PC-3 (cell line): ENCODE measurements around the gene RCOR1. TPM values are rescaled to one million over a fixed set of nuclear protein-coding genes. Genes with fewer than 3 reads are reported as not detected.

Experiments used
- ATAC-seq: fragments of 200-7000 bp; cut with Tn5 transposase; 2 replicates; pipeline ENCODE4 v1.9.1; 2020; ENCODE audit warnings: mild to moderate bottlenecking, moderate library complexity
- BruUV-seq: library from RNA; stranded (reverse); fragments of 400-500 nt; replicated peaks from 2 replicates; lab custom pipeline; 2021; lab: Mats Ljungman, UMichigan
- CTCF ChIA-PET: fragments of 300-600 bp; sonication (Branson Sonifier 250); formaldehyde crosslinking; loops from one replicate; lab custom pipeline; 2022; ENCODE audit warnings: antibody characterized with exemption; lab: Charles Lee
- POLR2A ChIA-PET: fragments of 300-600 bp; sonication (Branson Sonifier 250); formaldehyde crosslinking; loops from one replicate; lab custom pipeline; 2022; ENCODE audit warnings: antibody characterized with exemption; ENCODE audit not compliant: unreplicated experiment; lab: Charles Lee
- DNase-seq: peaks from one replicate; pipeline ENCODE4 v3.0.0-alpha.2; 2015
- H2AFZ ChIP-seq: fragments of 300-600 bp; sonication (generic); 2 replicates; pipeline ENCODE4 v1.6.0; 2016; ENCODE audit warnings: antibody characterized with exemption, low read length
- H3F3A ChIP-seq: fragments of 300-600 bp; sonication (generic); one replicate; pipeline ENCODE4 v1.6.0; 2017; ENCODE audit warnings: antibody characterized with exemption, low read length, control low read depth, mild to moderate bottlenecking; ENCODE audit not compliant: unreplicated experiment
- H3K27ac ChIP-seq: fragments of 300-600 bp; sonication (generic); 2 replicates; pipeline ENCODE4 v1.5.1; 2016; ENCODE audit warnings: mild to moderate bottlenecking, low read length
- H3K27me3 ChIP-seq: fragments of 300-600 bp; sonication (generic); 2 replicates; pipeline ENCODE4 v1.6.1; 2016; ENCODE audit warnings: low read length, mixed read lengths
- H3K36me3 ChIP-seq: fragments of 300-600 bp; sonication (generic); 2 replicates; pipeline ENCODE4 v1.6.1; 2016; ENCODE audit warnings: low read depth, mixed run types, low read length, mixed read lengths
- H3K4me1 ChIP-seq: fragments of 300-600 bp; sonication (generic); 2 replicates; pipeline ENCODE4 v1.5.1; 2016; ENCODE audit warnings: low read length; ENCODE audit not compliant: insufficient read depth
- H3K4me2 ChIP-seq: fragments of 300-600 bp; sonication (generic); 2 replicates; pipeline ENCODE4 v1.6.0; 2016; ENCODE audit warnings: low read length
- H3K4me3 ChIP-seq: fragments of 300-600 bp; sonication (generic); 2 replicates; pipeline ENCODE4 v1.5.1; 2016; ENCODE audit warnings: mild to moderate bottlenecking, low read length, mixed read lengths
- H3K79me2 ChIP-seq: fragments of 300-600 bp; sonication (generic); 2 replicates; pipeline ENCODE4 v1.6.1; 2017; ENCODE audit warnings: low read length, mixed read lengths
- H3K9ac ChIP-seq: fragments of 300-600 bp; sonication (generic); 2 replicates; pipeline ENCODE4 v1.6.0; 2016; ENCODE audit warnings: mild to moderate bottlenecking, low read length
- H3K9me2 ChIP-seq: fragments of 300-600 bp; sonication (generic); replicated peaks from 2 replicates; pipeline ENCODE4 v1.6.1; 2016; ENCODE audit warnings: mixed run types, low read length, mixed read lengths
- H3K9me3 ChIP-seq: fragments of 300-600 bp; sonication (generic); 2 replicates; pipeline ENCODE4 v1.6.1; 2016; ENCODE audit warnings: low read length, mixed read lengths
- H4K20me1 ChIP-seq: fragments of 300-600 bp; sonication (generic); 2 replicates; pipeline ENCODE4 v1.6.1; 2016; ENCODE audit warnings: low read length, mixed read lengths
- EZH2 ChIP-seq: fragments of 300-600 bp; sonication (generic); IDR thresholded peaks from one replicate; pipeline ENCODE4 v1.6.1; 2017; ENCODE audit warnings: antibody characterized with exemption, mild to moderate bottlenecking, low read length; ENCODE audit not compliant: unreplicated experiment
- EZH2phosphoT487 ChIP-seq: fragments of 300-600 bp; sonication (generic); IDR thresholded peaks from 2 replicates; pipeline ENCODE4 v1.6.1; 2018; ENCODE audit warnings: mild to moderate bottlenecking, antibody characterized with exemption, low read length, borderline replicate concordance
- intact Hi-C: fragments of 100-400 bp; cut with micrococcal nuclease; formaldehyde crosslinking; loops from 2 replicates; pipeline ENCODE4 v1.9.0; 2023
- total RNA-seq: library from RNA; depleted of rRNA; stranded (reverse); fragments of >200 nt; gene quantifications from 2 replicates; pipeline ENCODE4 v1.2.3, GENCODE V29; 2014
- TF ChIP-seq, protein P1 (sequence below): fragments of 300-600 bp; sonication (generic); conservative IDR thresholded peaks from 2 replicates; pipeline ENCODE4 v1.5.1; 2017; ENCODE audit warnings: antibody characterized with exemption, low read depth, mild to moderate bottlenecking, low read length

RCOR1 gene
- total RNA-seq, 1 experiment from 2014 or later = 22.2 TPM

- Histone ChIP-seq H3K9ac (no peak overlapping the region), H3K79me2 (peaks cover 79% of the 10 kb centered on the region)
- POLR2A ChIA-PET = no interaction called here
Measured at GRCh38 chr14:102672410-102672960, 80.0 kb downstream of the RCOR1 start.

GRCh38 chr14:102675396-102675795 is 82.9 kb downstream of the RCOR1 start:
- Histone ChIP-seq H2AFZ (no peak overlapping the region), H3F3A (peaks cover 11% of the 10 kb centered on the region), H3K4me3 (no peak overlapping the region), H3K4me1 (peaks cover 9% of the 10 kb centered on the region), H3K9me2 (no peaks in the 10 kb centered on the region), H3K9ac (no peak overlapping the region), H3K27ac (peak overlapping the region; percentile 23), H3K27me3 (no peaks in the 10 kb centered on the region), H3K36me3 (no peaks in the 10 kb centered on the region; the same call in 1 of the 2 replicates), H3K4me2 (peak overlapping the region; percentile 36), H3K9me3 (no peaks in the 10 kb centered on the region), H4K20me1 (peaks cover 25% of the 10 kb centered on the region), H3K79me2 (peaks cover 75% of the 10 kb centered on the region)
- ChIA-PET CTCF (no interaction called here), POLR2A (no interaction called here)
- ATAC-seq (peak; percentile 60), DNase-seq (peak; percentile 66)
- TSS peak; percentile 7 for BruUV-seq
- intact Hi-C loops = no loop called here
- TF ChIP-seq EZH2 (no peak), EZH2phosphoT487 (no peak)
- TF ChIP-seq, protein P1, sequence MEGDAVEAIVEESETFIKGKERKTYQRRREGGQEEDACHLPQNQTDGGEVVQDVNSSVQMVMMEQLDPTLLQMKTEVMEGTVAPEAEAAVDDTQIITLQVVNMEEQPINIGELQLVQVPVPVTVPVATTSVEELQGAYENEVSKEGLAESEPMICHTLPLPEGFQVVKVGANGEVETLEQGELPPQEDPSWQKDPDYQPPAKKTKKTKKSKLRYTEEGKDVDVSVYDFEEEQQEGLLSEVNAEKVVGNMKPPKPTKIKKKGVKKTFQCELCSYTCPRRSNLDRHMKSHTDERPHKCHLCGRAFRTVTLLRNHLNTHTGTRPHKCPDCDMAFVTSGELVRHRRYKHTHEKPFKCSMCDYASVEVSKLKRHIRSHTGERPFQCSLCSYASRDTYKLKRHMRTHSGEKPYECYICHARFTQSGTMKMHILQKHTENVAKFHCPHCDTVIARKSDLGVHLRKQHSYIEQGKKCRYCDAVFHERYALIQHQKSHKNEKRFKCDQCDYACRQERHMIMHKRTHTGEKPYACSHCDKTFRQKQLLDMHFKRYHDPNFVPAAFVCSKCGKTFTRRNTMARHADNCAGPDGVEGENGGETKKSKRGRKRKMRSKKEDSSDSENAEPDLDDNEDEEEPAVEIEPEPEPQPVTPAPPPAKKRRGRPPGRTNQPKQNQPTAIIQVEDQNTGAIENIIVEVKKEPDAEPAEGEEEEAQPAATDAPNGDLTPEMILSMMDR = no peak

More at GRCh38 chr14:102672410-102672960, 80.0 kb downstream of the RCOR1 start:
- no peak overlapping the region for H2AFZ ChIP-seq
- H3K4me3 ChIP-seq = no peak overlapping the region
- H3K9me3 ChIP-seq = no peaks in the 10 kb centered on the region
- no peak overlapping the region for H3K4me2 ChIP-seq
- peaks cover 9% of the 10 kb centered on the region for H3K4me1 ChIP-seq
- DNase-seq = no peak
- no peaks in the 10 kb centered on the region; the same call in 1 of the 2 replicates for H3K36me3 ChIP-seq
- H4K20me1 ChIP-seq = peaks cover 19% of the 10 kb centered on the region
- BruUV-seq = no TSS peak
- H3K27ac ChIP-seq = no peak overlapping the region
- TF ChIP-seq, protein P1 = no peak
- TF ChIP-seq EZH2phosphoT487 (no peak), EZH2 (no peak)
- ATAC-seq = no peak
- no peaks in the 10 kb centered on the region for H3K27me3 ChIP-seq
- H3F3A ChIP-seq = peaks cover 8% of the 10 kb centered on the region
- intact Hi-C loops = no loop called here
- CTCF ChIA-PET = no interaction called here
- no peaks in the 10 kb centered on the region for H3K9me2 ChIP-seq

DNA sequence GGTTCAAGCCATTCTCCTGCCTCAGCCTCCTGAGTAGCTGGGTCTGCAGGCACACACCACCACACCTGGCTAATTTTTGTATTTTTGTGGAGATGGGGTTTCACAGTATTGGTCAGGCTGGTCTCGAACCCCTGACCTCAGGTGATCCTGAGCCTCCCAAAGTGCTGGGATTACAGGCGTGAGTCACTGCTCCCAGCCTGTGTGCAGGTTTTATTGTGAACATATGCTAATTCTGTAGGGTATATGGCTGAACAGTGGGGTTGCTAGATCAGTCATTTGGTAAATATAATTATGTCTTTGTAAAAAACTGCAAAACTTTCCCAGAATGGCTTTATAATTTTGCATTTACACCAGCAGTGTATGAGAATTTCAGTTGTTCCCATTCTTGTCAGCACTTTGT is 85.9 kb downstream of the RCOR1 start:
- Histone ChIP-seq H3K9me3 (no peaks in the 10 kb centered on the region), H3K9me2 (no peaks in the 10 kb centered on the region), H3F3A (peaks cover 11% of the 10 kb centered on the region), H3K4me3 (no peak overlapping the region), H3K9ac (no peak overlapping the region), H2AFZ (no peak overlapping the region), H3K27me3 (no peaks in the 10 kb centered on the region), H3K4me1 (peaks cover 9% of the 10 kb centered on the region), H3K4me2 (no peak overlapping the region), H3K79me2 (peaks cover 62% of the 10 kb centered on the region), H4K20me1 (peaks cover 20% of the 10 kb centered on the region), H3K36me3 (peaks cover 3% of the 10 kb centered on the region), H3K27ac (no peak overlapping the region)
- POLR2A ChIA-PET = no interaction called here
- intact Hi-C loops = no loop called here
- ATAC-seq (peak; percentile 77), DNase-seq (no peak)
- BruUV-seq = no TSS peak
- CTCF ChIA-PET = no interaction called here
- no peak for TF ChIP-seq EZH2phosphoT487
- no peak for TF ChIP-seq EZH2
- TF ChIP-seq, protein P1 = no peak
